Glomerular visceral epithelial cell (primary cell): Measurements from ENCODE around the gene ZNF106.
A peak's percentile ranks its signal among the peaks of the same experiment; 100 is the strongest.

Experiments
- DNase-seq: peaks from one replicate; pipeline ENCODE4 v3.0.0-alpha.2; 2016; ENCODE audit errors: extremely low spot score

Gene ZNF106

GRCh38 chr15:42474827-42475226 lies 16.1 kb downstream of the ZNF106 start:
- peak; percentile 38 for DNase-seq

GRCh38 chr15:42471002-42471401 lies 19.9 kb downstream of the ZNF106 start:
- no peak for DNase-seq

- no peak for DNase-seq
Observed at GRCh38 chr15:42465520-42466259, 25.3 kb downstream of the ZNF106 start.

GRCh38 chr15:42461261-42461660 lies 29.7 kb downstream of the ZNF106 start:
- no peak for DNase-seq

GRCh38 chr15:42457445-42458442 lies 33.2 kb downstream of the ZNF106 start:
- peak; percentile 38 for DNase-seq

- no peak for DNase-seq
Observed at GRCh38 chr15:42456971-42457370, 34.0 kb downstream of the ZNF106 start.

- no peak for DNase-seq
Observed at GRCh38 chr15:42456531-42456930, 34.4 kb downstream of the ZNF106 start.

- no peak for DNase-seq
Observed at GRCh38 chr15:42453826-42454225, 37.1 kb downstream of the ZNF106 start.

- DNase-seq: no peak
Observed at GRCh38 chr15:42450425-42450790, 40.5 kb downstream of the ZNF106 start.

- no peak for DNase-seq
Observed at GRCh38 chr15:42449770-42450424, 41.0 kb downstream of the ZNF106 start.

- no peak for DNase-seq
Observed at GRCh38 chr15:42448281-42448680, 42.7 kb downstream of the ZNF106 start.

- DNase-seq: no peak
Observed at GRCh38 chr15:42447599-42447998, 43.3 kb downstream of the ZNF106 start.

- no peak for DNase-seq
Observed at GRCh38 chr15:42445551-42445950, 45.4 kb downstream of the ZNF106 start.

- peak; percentile 11 for DNase-seq
Observed at GRCh38 chr15:42444415-42445063, 46.4 kb downstream of the ZNF106 start.

- peak; percentile 87 for DNase-seq
Observed at GRCh38 chr15:42427429-42428223, 63.3 kb downstream of the ZNF106 start.

GRCh38 chr15:42421376-42421775 lies 69.6 kb downstream of the ZNF106 start:
- no peak for DNase-seq

GRCh38 chr15:42419369-42419768 lies 71.6 kb downstream of the ZNF106 start:
- no peak for DNase-seq

GRCh38 chr15:42413920-42414319 lies 77.0 kb downstream of the ZNF106 start:
- no peak for DNase-seq

GRCh38 chr15:42411884-42412283 lies 79.1 kb downstream of the ZNF106 start:
- DNase-seq: no peak

GRCh38 chr15:42409011-42409410 lies 81.9 kb downstream of the ZNF106 start:
- DNase-seq: no peak

- no peak for DNase-seq
Observed at GRCh38 chr15:42408178-42408577, 82.8 kb downstream of the ZNF106 start.
